Thymus (tissue), 11 donors: ENCODE measurements around the gene ENPEP. TPM values are rescaled to one million over a fixed set of nuclear protein-coding genes. Genes with fewer than 3 reads are reported as not detected.

Experiments
- DNase-seq, 9 donors: peaks; one replicate each; pipeline ENCODE4 v3.0.0-alpha.2; 2013; ENCODE audit warnings: low spot score in 9 of 9, low read depth in 6 of 9, missing footprints in 1 of 9
- H3K27ac ChIP-seq, 2 donors: one replicate each; pipeline ENCODE4 v1.5.1; 2013; ENCODE audit warnings: control low read depth in 1 of 2, low read depth in 1 of 2, low read length in 1 of 2, mild to moderate bottlenecking in 1 of 2, moderate library complexity in 1 of 2
- H3K27me3 ChIP-seq, 2 donors: one replicate each; pipeline ENCODE4 v1.5.1; 2013; ENCODE audit warnings: low read length in 1 of 2; ENCODE audit not compliant: control insufficient read depth in 2 of 2, insufficient read depth in 1 of 2
- H3K36me3 ChIP-seq, 2 donors: one replicate each; pipeline ENCODE4 v1.5.1; 2013; ENCODE audit warnings: low read length in 1 of 2, mild to moderate bottlenecking in 1 of 2, moderate library complexity in 1 of 2; ENCODE audit not compliant: control insufficient read depth in 2 of 2, insufficient read depth in 2 of 2
- H3K4me1 ChIP-seq, 2 donors: one replicate each; pipeline ENCODE4 v1.5.1; 2013; ENCODE audit warnings: low read length in 2 of 2; ENCODE audit not compliant: control insufficient read depth in 2 of 2, insufficient read depth in 2 of 2
- H3K4me3 ChIP-seq, 2 donors: one replicate each; pipeline ENCODE4 v1.5.1; 2013; ENCODE audit warnings: low read length in 2 of 2, control low read depth in 1 of 2, mild to moderate bottlenecking in 1 of 2
- H3K9me3 ChIP-seq, 2 donors: one replicate each; pipeline ENCODE4 v1.5.1; 2013; ENCODE audit warnings: low read length in 1 of 2, mild to moderate bottlenecking in 1 of 2; ENCODE audit not compliant: control insufficient read depth in 2 of 2, insufficient read depth in 1 of 2
- WGBS: extraction: QIAGEN DNeasy Blood & Tissue Kit; methylation state at CpG from one replicate; pipeline ENCODE4 v1.1.7; 2013; 5-methylcytosine and 5-hydroxymethylcytosine counted together
- polyA plus RNA-seq: library from polyadenylated mRNA; stranded (reverse); fragments of 200-250 nt; gene quantifications from one replicate; pipeline ENCODE4 v1.2.3, GENCODE V29; 2013
- total RNA-seq: library from RNA; stranded (reverse); fragments of 120-200 nt; gene quantifications from one replicate; pipeline ENCODE4 v1.2.4, GENCODE V29; 2013
- donor health status: healthy.

Gene ENPEP
- total and polyA plus RNA-seq, 2 donors = 5.6 TPM

- Histone ChIP-seq H3K4me3 (no peak overlapping the region), H3K9me3 (peaks cover 0 to 13% of the 10 kb centered on the region in 2 donors), H3K36me3 (no peaks in the 10 kb centered on the region), H3K4me1 (no peaks in the 10 kb centered on the region), H3K27ac (no peak overlapping the region), H3K27me3 (peaks cover 79 to 100% of the 10 kb centered on the region in 2 donors)
- 15% methylated on average over 3 of the region's 3 CpGs for WGBS
- DNase-seq = no peak
These were observed 137.8 kb downstream of the ENPEP start for GRCh38 chr4:110613745-110614144.

GRCh38 chr4:110614173-110614963 lies 138.4 kb downstream of the ENPEP start:
- Histone ChIP-seq H3K4me3 (no peak overlapping the region), H3K4me1 (no peaks in the 10 kb centered on the region), H3K9me3 (peaks cover 0 to 14% of the 10 kb centered on the region in 2 donors), H3K27me3 (peaks cover 84 to 100% of the 10 kb centered on the region in 2 donors), H3K27ac (no peak overlapping the region), H3K36me3 (no peaks in the 10 kb centered on the region)
- DNase-seq = no peak
- WGBS = 18% methylated on average over 27 of the region's 27 CpGs

Other genes starting within 250 kb of the ENPEP start
- gene PITX2, start 146.9 kb downstream of the ENPEP start, total RNA-seq = 0.33 TPM
- gene PITX2, start 146.9 kb downstream of the ENPEP start, polyA plus RNA-seq = 0.39 TPM